Limb (tissue), 2 donors: Measurements from ENCODE around the gene IGFBP4.

Source experiments
- DNase-seq, 2 donors: peaks; one replicate each; pipeline ENCODE4 v3.0.0-alpha.2; 2016; ENCODE audit errors: extremely low spot score in 2 of 2

The IGFBP4 gene

DNA sequence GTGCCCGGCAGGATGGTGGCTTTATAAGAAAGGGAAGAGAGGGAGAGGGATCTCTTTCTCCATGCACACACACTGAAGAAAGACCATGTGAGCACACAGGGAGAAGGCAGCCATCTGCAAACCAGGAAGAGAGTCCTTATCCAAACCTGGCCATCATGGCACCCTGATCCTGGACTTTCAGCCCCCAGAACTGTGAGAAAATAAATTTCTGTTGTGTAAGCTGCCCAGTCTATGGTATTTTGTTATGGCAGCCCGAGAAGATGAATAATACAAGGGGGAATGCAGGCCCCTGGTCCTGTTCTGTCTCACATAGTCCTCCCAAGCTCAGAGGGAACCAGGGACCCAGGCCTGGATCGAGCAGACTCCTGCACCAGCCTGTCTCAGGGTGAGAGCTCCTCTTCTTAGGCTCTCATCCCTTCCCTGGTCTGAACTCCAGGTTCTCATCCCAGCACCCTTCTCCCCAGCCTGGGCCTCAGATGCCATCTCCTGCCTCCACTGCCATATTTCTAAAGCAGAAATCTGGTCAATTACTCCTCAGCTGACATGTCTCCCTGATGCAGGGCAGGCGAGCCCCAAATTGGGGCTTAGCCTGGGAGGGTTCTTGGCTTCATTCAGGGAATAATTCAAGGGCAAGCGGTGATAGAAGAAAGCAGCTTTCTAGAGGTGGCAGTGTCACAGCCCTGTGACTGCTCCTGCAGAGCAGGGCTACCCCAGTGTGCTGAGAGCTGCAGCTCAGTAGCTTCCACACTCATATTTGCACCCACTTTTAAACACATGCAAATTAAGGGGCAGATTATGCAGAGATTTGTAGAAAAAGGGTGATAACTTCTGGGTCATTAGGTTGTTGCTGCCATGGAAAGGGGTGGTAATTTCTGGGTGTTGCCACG is 28.8 kb downstream of the IGFBP4 start:
- no peak for DNase-seq

DNA sequence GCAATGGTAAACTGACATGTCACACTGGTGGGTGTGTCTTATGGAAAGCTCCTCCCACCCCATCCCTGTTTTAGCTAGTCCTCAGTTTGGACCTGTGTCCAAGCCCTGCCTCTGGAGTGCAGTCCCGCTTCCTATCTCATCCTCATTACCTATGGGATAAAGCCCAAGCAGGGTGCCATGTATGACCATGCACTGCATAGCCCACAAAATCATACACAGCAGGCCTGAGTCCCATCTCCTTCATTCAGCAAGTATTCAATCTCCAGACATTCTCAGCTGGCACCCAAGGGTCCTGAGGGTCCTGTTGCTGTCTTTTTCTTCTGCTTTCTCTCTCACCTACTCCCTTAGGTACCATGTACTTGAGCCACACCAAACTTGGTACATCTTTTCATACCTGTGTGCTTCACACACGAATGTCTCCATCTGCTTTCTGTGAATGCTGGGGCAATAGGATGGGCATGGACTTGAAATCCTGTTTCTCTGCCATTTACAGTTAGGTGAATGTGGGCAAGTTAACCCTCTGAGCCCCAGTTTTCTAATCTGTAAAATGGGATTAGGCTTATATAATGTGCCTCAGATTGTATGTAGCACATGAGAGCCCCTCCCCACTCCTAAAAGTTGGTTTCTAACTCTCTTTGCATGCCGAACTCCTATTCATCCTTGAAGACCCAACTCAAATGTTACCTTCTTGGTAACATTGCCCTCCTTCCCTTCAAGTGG is 29.6 kb downstream of the IGFBP4 start:
- DNase-seq: no peak

DNA sequence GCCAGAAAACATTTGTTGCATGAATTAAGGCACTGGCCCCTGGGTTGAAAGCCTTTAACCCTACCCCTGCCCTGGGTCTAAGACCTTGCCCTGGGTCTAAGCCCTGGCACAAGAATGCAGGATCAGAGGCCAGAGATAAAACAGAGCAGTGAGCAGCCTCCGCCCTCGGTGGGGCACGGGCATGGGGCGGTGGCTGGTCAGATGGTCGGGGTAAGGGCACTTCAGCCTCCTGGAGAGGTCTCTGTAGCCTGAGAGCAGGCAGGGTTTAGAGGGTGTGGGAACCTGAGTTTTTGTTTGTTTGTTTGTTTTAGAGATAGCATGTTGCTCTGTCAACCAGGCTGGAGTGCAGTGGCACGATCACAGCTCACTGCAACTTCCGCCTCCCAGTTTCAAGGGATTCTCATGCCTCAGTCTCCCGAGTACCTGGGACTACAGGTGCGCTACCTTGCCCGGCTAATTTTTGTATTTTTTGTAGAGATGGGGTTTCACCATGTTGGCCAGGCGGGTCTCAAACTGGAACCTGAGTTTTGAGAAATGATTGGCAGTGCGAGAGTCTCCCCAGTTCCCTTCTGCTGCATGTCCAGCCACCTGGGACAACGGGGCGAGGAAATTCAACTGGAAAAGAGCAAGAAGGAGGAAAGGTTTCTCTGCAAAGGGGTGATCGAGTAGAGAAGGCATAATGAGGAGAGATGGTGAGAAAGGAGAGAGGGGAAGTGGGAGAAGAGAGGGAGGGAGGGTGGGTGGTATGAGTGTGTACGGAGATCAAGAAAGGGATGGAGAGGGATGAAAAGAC is 30.5 kb downstream of the IGFBP4 start:
- DNase-seq: no peak

DNA sequence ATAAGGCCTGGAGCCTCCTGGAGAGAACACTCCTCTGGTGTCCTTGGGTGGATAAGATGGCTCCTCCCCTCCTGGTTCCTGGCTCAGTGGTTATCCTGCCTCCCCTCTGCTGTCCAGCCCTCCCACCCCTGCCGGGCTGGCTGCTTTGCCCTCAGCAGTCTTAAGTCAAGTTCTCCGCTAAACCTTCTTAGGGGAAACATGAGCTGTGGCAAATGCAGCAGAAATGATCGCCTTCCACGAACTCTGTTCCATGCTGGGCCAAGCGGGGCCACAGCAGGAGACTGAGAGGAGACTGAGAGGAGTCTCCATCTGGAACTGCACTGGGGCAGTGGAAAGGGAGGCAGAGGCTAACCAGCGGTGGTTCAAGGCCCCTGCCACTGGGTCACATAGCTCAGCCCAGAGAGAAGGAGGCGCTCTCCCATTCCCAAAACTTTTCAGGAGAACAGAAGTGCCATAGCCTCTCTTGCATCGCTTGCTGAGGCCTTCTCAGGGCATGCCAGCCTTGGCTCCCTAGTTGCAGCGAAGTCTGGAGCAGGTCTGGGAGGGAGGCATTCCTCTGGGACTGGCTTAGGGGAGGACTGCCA is 31.3 kb downstream of the IGFBP4 start:
- no peak for DNase-seq

DNA sequence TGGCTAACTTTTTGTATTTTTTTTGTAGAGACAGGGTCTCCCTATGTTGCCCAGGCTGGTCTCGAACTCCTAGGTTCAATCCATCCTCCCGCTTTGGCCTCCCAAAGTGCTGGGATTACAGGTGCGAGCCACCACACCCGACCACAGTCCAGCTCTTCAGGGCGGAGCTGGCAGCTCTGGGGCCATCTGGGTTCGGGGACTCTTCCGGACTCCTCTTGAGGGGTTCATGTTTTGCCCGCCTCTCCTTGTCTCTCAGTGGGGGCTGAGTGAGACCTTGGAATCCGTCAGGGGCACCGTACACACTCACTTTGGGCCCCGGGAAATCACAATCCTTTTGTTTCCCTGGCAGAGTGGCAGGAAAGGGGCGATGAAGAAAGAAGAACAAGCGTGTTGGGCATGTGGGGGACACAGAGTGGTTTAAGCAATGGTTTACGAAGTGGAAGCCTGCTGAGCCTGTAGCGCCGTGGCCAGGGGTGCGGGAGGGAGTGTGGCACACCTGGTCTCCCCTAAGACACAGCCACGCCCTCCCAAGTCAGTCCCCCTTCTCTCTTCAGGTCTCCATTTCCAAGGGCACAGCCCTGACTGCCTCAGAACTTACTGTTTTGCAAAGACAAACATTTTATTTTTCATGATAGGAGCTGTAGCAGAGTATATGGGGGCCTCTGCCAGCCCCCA is 32.1 kb downstream of the IGFBP4 start:
- DNase-seq: no peak

DNA sequence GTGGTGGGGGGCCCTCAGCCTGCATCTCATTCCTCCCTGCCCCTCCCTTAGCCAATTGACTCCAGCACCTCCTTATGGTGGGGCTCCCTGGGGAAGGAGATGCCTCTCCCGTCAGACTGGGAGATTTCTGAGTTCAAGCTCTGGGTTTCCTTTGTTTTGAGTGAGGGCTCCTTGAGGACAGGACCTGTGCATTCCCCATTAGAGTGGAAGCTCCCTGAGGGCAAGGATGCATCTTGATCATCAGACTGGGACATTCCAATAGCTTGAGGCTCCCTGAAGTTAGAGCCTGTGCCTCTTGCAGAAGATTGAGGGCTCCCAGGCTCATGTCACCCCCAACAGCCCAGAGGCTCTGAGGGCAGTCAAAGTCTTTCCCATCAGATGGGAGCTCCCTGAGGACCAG is 34.5 kb downstream of the IGFBP4 start:
- no peak for DNase-seq

DNA sequence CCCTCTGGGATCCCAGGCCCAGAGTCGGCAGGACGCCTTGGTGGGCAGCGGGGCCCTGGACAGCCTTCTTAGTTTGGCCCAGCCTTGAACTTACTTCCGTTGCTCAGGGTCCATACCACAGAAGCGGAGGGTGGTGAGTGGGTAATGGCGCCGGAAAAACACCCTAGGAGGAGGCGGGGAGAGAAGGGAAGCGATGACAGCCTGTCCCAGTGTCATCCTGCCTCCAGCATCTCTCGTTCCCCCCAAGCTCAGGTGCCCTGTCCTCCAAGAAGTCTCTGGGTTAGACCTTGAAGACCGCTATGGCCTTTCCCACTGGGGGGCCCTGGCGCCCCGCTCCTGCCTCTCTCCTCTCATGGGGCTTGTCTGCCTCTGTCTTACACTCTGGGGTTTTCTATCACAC is 35.2 kb downstream of the IGFBP4 start:
- no peak for DNase-seq

DNA sequence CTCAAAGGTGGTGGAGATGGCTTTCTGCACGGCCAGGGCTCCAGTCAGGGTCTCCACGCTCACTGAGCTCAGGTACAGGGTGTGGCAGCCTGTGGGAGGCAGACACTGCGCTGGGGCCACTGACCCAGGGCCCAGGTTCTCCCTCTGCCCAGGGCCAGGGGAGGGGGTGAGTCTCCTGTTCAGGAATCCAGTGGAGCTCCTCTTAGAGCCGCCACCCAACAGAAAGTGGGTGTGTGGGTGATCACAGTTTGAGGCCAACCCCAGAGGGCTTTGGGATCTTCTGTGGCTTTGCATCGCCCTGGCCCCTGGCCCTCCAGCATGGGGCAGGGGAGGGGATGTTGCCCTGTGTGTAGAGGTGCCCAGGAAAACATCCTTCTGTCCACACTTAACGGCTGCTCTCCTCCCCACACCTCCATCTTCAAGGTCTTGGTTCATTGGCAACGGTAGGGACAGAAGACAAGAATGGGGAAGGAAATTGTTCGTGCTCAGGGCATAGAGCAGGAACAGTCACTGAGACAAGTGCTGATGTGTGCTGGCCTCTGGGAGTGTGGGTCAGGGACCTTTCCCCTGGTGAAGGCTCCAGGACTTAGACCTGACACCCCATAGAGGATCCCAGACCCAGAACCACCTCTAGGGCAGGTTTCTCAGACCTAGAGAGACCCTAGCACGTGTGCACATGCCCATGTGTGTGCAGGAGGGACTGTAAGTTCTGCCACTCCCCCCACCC is 36.7 kb downstream of the IGFBP4 start:
- no peak for DNase-seq

DNA sequence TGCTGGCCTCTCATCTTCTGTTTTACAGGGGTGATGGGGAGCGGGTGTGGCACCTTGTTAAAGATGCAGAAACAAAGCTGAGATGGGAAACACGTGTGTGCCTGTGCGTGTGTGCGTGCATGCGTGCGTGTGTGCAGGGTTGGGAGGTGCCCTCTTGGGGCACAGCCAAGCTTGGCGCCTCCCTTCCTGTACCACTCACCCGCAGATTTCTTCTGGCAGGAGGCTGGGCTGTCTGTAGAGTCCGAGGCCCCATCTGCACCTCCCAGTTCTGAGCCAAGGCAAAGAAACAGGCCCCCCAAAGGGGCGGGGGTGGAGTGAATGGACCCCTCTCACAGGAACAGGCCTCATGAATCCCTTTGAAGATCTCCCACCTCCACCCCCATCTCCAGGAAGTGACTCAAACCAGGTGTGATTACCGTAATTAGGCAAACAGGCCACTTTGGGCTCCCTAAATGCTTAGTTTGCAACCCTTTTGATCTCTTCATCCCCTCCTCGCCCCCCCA is 37.3 kb downstream of the IGFBP4 start:
- DNase-seq: peak in 1 of 2 donors; percentile 62

DNA sequence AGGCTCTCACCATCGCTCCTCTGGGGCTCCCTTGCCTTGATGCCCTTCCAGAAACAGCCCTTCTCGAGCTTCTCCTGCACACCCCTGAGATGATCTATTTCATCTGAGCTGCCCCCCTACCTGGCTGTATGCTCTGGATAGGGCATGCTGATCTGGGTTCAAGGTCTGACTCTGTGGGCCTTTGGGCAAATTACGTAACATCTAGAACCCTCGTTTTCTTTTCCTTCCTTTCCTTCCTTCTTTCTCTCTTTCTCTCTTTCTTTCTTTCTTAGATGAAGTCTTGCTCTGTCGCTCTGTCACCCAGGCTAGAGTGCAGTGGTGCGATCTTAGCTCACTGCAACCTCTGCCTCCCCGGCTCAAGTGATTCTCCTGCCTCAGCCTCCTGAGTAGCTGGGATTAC is 37.9 kb downstream of the IGFBP4 start:
- DNase-seq: no peak

DNA sequence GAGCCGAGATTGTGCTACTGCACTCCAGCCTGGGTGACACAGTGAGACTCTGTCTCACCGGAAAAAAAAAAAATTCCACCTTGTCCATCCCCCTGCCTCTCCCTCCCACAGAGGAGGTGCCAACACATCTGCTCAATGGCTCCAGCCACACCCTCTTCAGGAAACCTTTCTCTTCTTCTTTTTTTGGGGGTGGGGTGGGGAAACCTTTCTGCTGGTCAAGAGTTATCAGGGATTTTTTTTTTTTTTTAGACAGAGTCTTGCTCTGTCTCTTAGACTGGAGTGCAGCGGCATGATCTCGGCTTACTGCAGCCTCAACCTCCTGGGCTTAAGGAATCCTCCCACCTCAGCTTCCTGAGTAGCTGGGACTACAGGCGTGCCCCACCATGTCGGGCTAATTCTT is 39.5 kb downstream of the IGFBP4 start:
- DNase-seq: no peak

DNA sequence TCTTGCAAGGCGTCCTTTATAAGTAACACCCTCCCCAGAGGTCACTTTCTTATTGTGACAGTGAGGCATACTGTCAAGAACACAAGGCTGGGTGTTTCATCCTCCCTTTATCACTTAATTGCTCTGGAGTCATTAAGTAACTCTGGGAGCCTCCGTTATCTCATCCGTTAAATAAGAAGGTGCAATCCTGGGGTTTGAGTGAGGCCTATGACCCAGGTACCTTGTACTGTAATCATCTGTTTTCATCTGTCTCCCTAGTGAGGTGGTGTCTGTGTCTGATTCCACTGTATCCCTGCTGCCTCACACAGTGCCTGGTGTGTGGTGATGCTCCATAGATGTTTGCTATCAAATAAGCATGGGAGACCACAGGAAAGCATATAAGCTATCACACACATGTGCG is 40.4 kb downstream of the IGFBP4 start:
- DNase-seq: no peak

DNA sequence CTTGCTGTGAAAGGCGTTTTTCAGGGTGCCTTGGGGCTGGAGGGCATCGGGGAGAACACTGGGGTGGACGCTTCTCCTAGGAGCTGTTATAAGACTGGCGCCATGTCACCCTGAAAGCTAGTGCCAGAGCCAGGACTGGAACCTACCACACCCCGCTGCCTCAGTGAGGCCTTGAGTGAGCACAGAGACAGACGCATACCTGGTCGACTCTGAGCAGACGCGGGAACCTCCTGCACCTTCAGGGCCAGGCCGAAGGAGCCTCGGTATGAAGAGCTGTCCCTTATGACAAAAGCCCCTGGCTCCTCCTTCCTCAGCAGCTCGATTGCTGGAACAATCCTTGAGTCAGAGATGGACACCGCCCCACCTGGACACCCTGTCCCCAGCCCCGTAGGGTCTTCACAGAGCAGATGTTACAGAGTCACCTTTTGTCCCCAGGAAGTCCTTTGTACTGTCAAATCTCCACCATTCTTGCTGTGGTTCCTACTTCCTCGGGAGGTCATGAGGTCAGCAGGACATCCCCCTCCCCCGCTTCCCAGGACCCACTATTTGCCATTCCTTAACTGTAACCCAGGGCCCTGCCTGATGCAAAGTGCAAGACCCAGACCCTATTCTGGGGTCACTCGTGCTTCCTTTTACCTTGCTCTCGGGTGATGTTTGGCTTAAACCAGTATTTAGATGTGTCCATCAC is 41.2 kb downstream of the IGFBP4 start:
- no peak for DNase-seq

DNA sequence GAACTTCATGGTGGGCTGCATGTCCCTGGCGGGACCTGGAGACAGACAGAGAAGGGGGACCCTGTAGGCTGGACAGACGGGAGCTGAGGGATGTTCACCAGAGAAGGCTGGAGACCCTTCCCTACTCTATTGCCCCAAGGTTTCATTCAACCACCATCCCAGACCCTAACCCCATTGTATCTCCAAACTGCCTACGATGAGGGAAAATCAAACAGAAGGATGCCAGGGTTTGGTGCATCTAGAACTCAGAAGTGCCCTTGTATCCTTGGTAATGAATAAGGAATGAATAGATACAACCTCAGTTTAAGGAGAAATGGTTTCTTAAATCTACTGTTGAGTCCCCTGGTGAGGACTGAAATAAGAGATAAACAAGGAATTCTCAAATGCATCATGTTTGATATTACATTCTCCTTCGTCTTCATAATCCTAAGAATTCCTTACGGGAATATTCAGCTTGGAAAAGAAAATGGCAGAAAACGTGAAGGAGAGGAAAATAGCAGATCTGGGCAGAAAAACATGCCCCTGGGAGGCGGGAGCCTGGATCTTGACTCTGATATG is 41.8 kb downstream of the IGFBP4 start:
- DNase-seq: no peak

DNA sequence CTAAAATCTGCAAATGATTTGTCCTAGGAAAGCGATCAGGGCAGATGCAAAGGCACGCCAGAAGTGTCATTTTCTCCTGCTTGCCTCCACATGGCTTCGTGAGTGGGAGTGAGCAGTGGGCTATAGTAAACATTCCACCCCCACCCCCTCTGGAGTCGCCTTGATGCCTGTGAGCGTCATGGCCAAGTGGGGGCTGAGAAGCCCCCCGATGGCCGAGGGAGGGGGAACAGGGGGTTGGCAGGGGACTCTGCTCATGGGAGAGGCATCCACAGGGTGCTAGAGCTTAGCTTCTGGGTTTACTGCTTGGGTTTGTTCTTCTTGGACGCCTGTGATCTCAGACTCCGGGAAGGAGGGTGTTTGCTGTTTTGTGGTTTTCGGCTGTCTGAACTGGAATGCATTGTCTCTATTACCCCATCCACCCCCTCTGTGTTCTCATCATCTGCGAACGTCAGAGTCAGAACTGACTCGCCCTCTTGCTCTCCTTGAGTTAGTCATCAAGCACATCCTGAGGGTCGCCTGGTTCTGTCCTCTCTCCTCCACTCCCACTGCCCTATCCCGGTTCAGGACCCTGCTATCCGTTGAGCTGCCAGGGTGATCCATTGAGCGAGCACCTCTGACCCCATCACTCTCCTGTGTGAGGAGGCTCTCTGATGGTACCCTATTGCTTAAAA is 42.7 kb downstream of the IGFBP4 start:
- no peak for DNase-seq

DNA sequence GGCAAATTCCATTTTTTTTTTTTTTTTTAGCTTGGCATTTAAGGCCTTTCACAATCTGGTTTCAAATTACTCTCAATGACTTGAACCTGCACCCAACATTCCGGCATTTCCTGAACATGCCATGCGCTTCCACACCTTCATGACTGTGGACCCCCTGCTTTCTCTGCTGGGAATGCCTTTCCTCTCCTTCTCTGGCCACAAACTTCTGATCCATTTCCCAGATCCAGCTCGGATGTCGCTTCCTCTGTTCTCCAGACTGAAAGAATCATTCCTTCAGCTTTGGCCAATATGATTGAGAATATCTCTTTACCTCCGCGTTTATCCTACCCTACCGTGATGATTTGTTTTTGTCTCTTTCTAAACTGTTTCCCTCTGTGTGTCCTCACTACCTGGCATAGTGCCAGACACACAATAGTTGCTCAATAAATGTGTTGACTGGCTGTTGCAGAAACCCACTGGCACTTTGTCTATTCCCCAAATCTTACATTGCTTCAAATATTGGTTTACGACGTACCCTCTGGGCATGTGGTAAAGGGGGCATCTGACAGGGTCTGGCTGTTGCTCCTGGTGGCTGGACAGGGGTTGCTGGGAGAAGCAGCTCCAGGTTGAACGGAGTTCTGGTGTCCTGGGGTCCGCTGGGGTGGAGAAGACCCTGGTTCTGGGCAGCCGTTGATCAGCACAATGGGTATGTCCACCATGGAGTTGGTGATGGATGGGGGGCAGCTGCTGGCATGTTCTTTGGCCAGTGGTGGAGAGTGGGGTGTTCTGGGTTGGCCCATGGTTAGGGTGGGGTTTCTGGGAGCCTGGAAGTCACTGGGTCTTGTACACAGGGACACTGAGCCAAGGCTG is 43.5 kb downstream of the IGFBP4 start:
- DNase-seq: no peak

DNA sequence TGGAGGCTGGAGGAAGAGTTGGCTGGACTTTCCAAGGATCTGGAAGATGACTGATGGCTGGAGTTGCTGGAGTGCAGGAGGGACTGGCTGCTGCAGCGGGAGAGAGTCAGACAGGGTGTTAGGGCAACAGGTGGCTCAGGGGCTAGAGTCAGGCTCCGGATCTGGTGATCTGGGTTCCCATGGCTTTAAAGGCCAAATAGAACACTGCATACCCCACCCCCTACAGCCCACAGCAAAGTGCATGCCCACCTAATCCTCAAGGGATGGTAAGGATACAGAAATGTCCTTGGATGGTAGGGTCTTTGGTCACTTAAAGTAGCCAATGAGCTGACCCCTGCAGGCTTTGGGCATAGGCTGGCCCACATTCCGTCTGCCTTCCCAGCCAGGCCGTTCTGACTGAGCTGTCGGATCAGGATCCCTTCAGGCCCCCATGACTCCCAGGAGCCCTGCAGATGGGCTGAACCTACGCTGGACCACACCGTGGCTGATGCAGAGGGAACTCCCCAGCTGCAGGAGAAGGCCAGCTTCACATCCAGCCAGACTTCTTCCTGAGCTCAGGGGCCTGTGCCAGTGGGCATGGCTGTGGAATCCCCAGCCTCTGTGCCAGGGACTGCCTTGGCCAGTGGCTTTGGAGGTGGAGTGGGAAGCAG is 44.2 kb downstream of the IGFBP4 start:
- DNase-seq: no peak
